Measurements from ENCODE around the gene PIP5K1B. TPM values are rescaled to one million over a fixed set of nuclear protein-coding genes. Genes with fewer than 3 reads are reported as not detected.

PIP5K1B gene
- total and polyA plus RNA-seq, 10 of the 15 experiments (the other 5 are each of a cell fraction or from before 2014, with no cell fraction given): 6.8 to 16.3 (median 10.6) TPM

DNA sequence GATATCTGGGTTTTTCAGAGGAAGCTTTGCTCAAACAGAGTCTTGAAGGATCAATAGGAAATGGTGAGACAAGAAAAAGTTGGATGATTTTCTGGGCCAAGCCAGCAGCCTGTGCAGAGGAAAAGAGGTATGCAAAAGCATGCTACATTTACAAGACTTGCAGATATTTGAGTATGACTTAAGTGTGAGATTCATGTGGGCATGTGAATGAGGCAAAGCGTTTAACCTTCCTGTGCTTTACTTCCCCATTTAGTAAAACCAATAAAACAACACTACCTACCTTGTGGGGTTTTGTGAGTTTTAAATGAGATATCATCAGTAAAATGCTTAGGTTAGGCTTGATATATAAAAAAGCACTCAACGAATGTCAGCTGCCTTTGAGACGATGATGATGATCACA is 58.1 kb downstream of the PIP5K1B start:
- Histone ChIP-seq H3K4me3 (no peak overlapping the region), H3K36me3 (ENCODE audit: control insufficient read depth in 2 of 2, insufficient read depth in 2 of 2, low read length in 1 of 2) (no peaks in the 10 kb centered on the region), H3K4me1 (ENCODE audit: control insufficient read depth, insufficient read depth, low read length) (peaks cover 3% of the 10 kb centered on the region; the same call in 1 of the 2 replicates), H2AFZ (ENCODE audit: control insufficient read depth, low read depth, low read length) (no peak overlapping the region), H3K9me3 (replicated peaks; ENCODE audit: control insufficient read depth, insufficient read depth, low read length) (no peaks in the 10 kb centered on the region; the same call in 2 of the 3 replicates), H3K79me2 (ENCODE audit: control insufficient read depth, insufficient read depth, low read length) (no peaks in the 10 kb centered on the region), H3K27me3 (replicated peaks in 1 of 2; ENCODE audit: control insufficient read depth in 2 of 2, insufficient read depth in 2 of 2, low read length in 1 of 2) (no peaks in the 10 kb centered on the region), H3K4me2 (ENCODE audit: control insufficient read depth, insufficient read depth) (no peak overlapping the region), H4K20me1 (ENCODE audit: control insufficient read depth, insufficient read depth) (no peaks in the 10 kb centered on the region), H3K9ac (ENCODE audit: control insufficient read depth, insufficient read depth, low read length) (no peak overlapping the region), H3K27ac (ENCODE audit: control insufficient read depth, insufficient read depth) (no peak overlapping the region)
- intact Hi-C loops (cut with micrococcal nuclease; ENCODE audit: unreplicated experiment) (loop anchor here (5.0 kb wide), 1 partner anchor 56 kb away; the partner anchor contains the start of gene PIP5K1B), in situ Hi-C loops (cut with MboI) (loop anchor here (5.0 to 10.0 kb wide), 2 partner anchors 62 to 181 kb away; no protein-coding TSS in a partner anchor)
- no peak for DNase-seq (ENCODE audit: low read depth, low spot score)
- POLR2A ChIA-PET: interaction anchor here (1.5 kb wide), 1 partner anchor 17 kb away, joined by 3 read pairs; a partner anchor contains a TSS
- FAIRE-seq: no peak
- RAD21 ChIA-PET (ENCODE audit: unreplicated experiment): interaction anchor here (1.4 kb wide), 1 partner anchor 56 kb away, joined by 4 read pairs; no protein-coding TSS in a partner anchor
- peak; percentile 77 for ATAC-seq
- SMC1A ChIA-PET (ENCODE audit: uncharacterized antibody, unreplicated experiment): interaction anchor here (0.8 to 1.0 kb wide), 3 partner anchors 24 to 211 kb away, joined by 3 to 4 read pairs (median 3); no protein-coding TSS in a partner anchor
- WGBS (ENCODE audit: insufficient coverage, insufficient replicate concordance, low lambda C conversion rate, missing lambda C conversion rate): 81% methylated on average over 3 of the region's 3 CpGs
- CTCF ChIA-PET: interaction anchor here (0.6 to 1.1 kb wide), 2 partner anchors 80 to 236 kb away, joined by 3 to 4 read pairs; no protein-coding TSS in a partner anchor
- no TSS peak for BruUV-seq (replicated peaks)
- TF ChIP-seq EZH2 (IDR thresholded peaks at IDR 0.05; ENCODE audit: borderline replicate concordance, control insufficient read depth, low read depth, low read length): no peak
- TF ChIP-seq HDAC6 (IDR thresholded peaks at IDR 0.05; ENCODE audit: unreplicated experiment): no peak
- TF ChIP-seq ATF7 (IDR thresholded peaks at IDR 0.05; ENCODE audit: low read depth): peak; percentile 54
- no peak for TF ChIP-seq CHD1 (IDR thresholded peaks at IDR 0.05; ENCODE audit: low read depth, low read length)

DNA sequence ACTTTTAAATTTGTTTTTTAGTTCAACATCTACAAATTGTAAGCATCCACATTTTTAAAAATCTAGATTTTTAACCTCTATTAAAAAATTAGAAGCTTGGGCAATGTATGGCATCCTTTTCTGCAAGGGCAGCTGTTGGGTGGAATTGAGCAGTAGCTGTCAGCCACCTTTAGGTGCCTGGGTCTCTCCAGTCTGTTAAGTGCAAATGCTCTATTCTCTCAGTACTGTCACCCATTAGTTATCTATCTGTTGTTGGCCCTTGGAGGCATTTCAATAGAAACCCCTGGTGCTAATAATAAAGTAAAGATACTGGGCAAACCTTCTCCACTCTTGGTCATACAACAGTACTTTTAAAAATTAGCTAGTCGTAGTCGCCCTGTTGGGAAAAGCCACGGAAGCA is 63.6 kb downstream of the PIP5K1B start:
- Histone ChIP-seq H3K27ac (ENCODE audit: control insufficient read depth, insufficient read depth) (no peak overlapping the region), H3K4me1 (ENCODE audit: control insufficient read depth, insufficient read depth, low read length) (no peaks in the 10 kb centered on the region), H3K9ac (ENCODE audit: control insufficient read depth, insufficient read depth, low read length) (no peak overlapping the region), H3K36me3 (ENCODE audit: control insufficient read depth in 2 of 2, insufficient read depth in 2 of 2, low read length in 1 of 2) (no peaks in the 10 kb centered on the region), H3K4me2 (ENCODE audit: control insufficient read depth, insufficient read depth) (no peak overlapping the region), H4K20me1 (ENCODE audit: control insufficient read depth, insufficient read depth) (no peaks in the 10 kb centered on the region), H3K9me3 (replicated peaks; ENCODE audit: control insufficient read depth, insufficient read depth, low read length) (no peaks in the 10 kb centered on the region), H3K27me3 (replicated peaks in 1 of 2; ENCODE audit: control insufficient read depth in 2 of 2, insufficient read depth in 2 of 2, low read length in 1 of 2) (no peaks in the 10 kb centered on the region), H2AFZ (ENCODE audit: control insufficient read depth, low read depth, low read length) (no peak overlapping the region), H3K4me3 (no peak overlapping the region), H3K79me2 (ENCODE audit: control insufficient read depth, insufficient read depth, low read length) (no peaks in the 10 kb centered on the region)
- 100% methylated on average over 3 of the region's 3 CpGs for WGBS (ENCODE audit: insufficient coverage, insufficient replicate concordance, low lambda C conversion rate, missing lambda C conversion rate)
- POLR2A ChIA-PET: no interaction called here
- SMC1A ChIA-PET (ENCODE audit: uncharacterized antibody, unreplicated experiment): interaction anchor here (0.9 to 1.3 kb wide), 3 partner anchors 11 to 132 kb away, joined by 3 read pairs; a partner anchor contains a TSS
- DNase-seq (ENCODE audit: low read depth, low spot score): no peak
- BruUV-seq (replicated peaks): no TSS peak
- CTCF ChIA-PET: interaction anchor here (0.6 kb wide), 2 partner anchors 15 to 181 kb away, joined by 3 to 4 read pairs; no protein-coding TSS in a partner anchor
- no peak for ATAC-seq
- intact Hi-C loops (cut with micrococcal nuclease; ENCODE audit: unreplicated experiment): no loop called here
- RAD21 ChIA-PET (ENCODE audit: unreplicated experiment): no interaction called here
- in situ Hi-C loops (cut with MboI): loop anchor here (10.0 kb wide), 1 partner anchor 56 kb away; no protein-coding TSS in a partner anchor
- FAIRE-seq: no peak
- no peak for TF ChIP-seq PAX5 (IDR thresholded peaks at IDR 0.05; ENCODE audit: borderline replicate concordance, low read depth, low read length)
- no peak for TF ChIP-seq WRNIP1 (IDR thresholded peaks at IDR 0.05; ENCODE audit: borderline replicate concordance, low read depth, low read length)
- TF ChIP-seq ZZZ3 (IDR thresholded peaks at IDR 0.05; ENCODE audit: control insufficient read depth, insufficient read length, low read depth): no peak
- no peak for TF ChIP-seq SUZ12 (IDR thresholded peaks at IDR 0.05; ENCODE audit: unreplicated experiment)
- no peak for TF ChIP-seq KDM1A (IDR thresholded peaks at IDR 0.05; ENCODE audit: borderline replicate concordance)
- no peak for TF ChIP-seq MYC (IDR thresholded peaks at IDR 0.05; ENCODE audit: insufficient read depth, insufficient read length, insufficient replicate concordance, low read length, severe bottlenecking)
- TF ChIP-seq RFX5 (IDR thresholded peaks at IDR 0.05; ENCODE audit: low read depth, low read length): no peak
- TF ChIP-seq NR2C1 (IDR thresholded peaks at IDR 0.05): no peak
- TF ChIP-seq, protein P1, sequence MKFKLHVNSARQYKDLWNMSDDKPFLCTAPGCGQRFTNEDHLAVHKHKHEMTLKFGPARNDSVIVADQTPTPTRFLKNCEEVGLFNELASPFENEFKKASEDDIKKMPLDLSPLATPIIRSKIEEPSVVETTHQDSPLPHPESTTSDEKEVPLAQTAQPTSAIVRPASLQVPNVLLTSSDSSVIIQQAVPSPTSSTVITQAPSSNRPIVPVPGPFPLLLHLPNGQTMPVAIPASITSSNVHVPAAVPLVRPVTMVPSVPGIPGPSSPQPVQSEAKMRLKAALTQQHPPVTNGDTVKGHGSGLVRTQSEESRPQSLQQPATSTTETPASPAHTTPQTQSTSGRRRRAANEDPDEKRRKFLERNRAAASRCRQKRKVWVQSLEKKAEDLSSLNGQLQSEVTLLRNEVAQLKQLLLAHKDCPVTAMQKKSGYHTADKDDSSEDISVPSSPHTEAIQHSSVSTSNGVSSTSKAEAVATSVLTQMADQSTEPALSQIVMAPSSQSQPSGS (IDR thresholded peaks at IDR 0.05; ENCODE audit: low read length): no peak
- TF ChIP-seq MEF2B (IDR thresholded peaks at IDR 0.05; ENCODE audit: partially characterized antibody, poor library complexity, severe bottlenecking): no peak
- TF ChIP-seq JUND (IDR thresholded peaks at IDR 0.05; ENCODE audit: low read depth, low read length): no peak
- no peak for TF ChIP-seq PML (IDR thresholded peaks at IDR 0.05; ENCODE audit: low read length)
- no peak for TF ChIP-seq SREBF2 (IDR thresholded peaks at IDR 0.05; ENCODE audit: low read length)
- no peak for TF ChIP-seq ZNF217 (IDR thresholded peaks at IDR 0.05)
